Measurements from ENCODE around the gene CEBPA.

The CEBPA gene

GRCh38 chr19:33286899-33287298, 15.4 kb downstream of the CEBPA start:
- DNase-seq = peak in 1 of 2 donors; percentile 39

DNA sequence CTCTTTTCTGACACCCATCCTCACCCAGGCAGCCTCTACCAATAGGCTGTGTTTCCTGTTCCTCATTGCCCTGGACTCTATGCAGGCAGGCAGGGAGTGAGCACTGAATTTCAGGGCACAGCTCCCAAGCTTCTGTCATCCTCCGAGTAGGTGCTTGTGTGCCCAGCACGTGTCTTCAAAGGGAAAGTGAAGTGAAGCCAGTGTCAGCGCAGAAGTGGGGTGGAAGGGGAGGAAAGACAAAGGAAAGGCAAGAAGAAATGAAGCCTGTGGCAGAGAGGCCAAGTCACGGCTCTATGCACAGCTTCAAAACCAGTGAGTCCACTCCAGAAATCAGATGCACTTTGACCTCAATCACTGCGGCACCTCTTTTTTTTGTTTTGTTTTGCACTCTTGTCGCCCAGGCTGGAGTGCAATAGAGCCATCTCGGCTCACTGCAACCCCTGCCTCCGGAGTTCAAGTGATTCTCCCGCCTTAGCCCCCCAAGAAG, 16.9 kb downstream of the CEBPA start:
- no peak for DNase-seq

GRCh38 chr19:33284756-33285155, 17.6 kb downstream of the CEBPA start:
- no peak for DNase-seq

DNA sequence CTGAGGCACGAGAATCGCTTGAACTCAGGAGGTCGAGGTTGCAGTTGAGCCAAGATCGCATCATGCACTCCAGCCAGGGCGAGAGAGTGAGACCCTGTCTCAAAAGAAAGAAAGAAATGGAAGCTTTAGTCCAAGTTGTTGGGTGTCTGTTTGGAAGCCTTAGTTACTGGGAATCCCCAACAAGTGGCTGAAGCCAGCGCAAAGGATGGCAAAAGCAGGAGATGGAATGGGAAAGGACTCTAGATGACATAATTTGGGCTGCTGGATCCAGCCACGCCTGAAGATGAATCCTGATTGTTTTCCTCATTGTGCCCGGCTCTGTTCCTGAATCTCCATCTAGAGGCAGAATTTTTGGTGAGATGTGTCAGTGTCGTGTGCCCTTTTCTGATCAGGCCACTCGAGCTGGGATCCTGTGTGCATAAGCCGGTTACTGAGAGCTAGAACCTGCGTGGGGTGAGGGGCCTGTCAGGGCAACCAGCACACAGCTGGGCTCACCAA, 18.1 kb downstream of the CEBPA start:
- no peak for DNase-seq

DNA sequence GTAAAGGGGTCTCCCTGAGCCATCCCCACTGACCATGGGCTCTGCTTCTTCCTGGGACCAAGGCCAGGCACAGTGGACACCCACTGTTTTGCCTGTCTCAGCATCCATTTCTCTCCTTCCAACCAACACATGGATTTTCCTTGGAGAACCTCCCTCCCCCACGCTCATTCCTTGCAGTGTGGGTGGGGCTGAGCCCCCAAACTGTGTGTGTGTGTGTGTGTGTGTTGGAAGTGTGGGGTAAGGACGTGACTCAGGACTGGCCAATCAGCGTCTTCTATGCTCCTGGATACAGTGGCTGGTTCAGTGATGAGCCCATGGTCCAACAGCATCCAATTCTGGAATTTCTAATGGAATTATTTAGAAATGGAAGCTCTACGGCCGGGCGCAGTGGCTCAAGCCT, 18.7 kb downstream of the CEBPA start:
- no peak for DNase-seq

- DNase-seq = no peak
Observed at GRCh38 chr19:33282036-33282671, 20.2 kb downstream of the CEBPA start.

GRCh38 chr19:33281296-33281926, 20.9 kb downstream of the CEBPA start:
- DNase-seq = no peak

DNA sequence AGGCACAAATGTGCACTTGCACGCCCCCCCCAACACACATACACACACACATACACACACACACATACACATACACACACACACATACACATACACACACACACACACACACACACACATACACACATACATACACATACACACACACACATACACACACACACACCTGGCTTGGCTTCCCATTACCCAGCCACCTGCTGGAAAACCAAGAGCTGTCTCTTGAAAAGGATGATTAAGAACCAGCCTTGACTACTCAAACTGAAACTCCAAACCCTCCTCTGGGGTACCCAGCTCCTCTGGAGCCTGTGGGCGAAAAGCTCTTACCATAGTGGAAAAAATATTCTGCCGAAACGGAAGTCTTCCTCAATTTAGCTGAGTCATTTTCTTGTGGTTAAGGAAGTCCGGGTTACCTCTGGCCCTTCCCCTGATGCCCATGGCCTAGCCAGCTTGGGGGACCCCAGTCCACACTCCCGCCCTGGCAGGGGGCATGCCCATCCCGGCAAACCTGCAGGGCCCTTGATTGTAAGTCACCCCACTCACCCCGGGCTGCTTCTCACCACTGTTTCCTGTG, 21.9 kb downstream of the CEBPA start:
- no peak for DNase-seq

GRCh38 chr19:33279430-33280350, 22.6 kb downstream of the CEBPA start:
- DNase-seq = no peak

DNA sequence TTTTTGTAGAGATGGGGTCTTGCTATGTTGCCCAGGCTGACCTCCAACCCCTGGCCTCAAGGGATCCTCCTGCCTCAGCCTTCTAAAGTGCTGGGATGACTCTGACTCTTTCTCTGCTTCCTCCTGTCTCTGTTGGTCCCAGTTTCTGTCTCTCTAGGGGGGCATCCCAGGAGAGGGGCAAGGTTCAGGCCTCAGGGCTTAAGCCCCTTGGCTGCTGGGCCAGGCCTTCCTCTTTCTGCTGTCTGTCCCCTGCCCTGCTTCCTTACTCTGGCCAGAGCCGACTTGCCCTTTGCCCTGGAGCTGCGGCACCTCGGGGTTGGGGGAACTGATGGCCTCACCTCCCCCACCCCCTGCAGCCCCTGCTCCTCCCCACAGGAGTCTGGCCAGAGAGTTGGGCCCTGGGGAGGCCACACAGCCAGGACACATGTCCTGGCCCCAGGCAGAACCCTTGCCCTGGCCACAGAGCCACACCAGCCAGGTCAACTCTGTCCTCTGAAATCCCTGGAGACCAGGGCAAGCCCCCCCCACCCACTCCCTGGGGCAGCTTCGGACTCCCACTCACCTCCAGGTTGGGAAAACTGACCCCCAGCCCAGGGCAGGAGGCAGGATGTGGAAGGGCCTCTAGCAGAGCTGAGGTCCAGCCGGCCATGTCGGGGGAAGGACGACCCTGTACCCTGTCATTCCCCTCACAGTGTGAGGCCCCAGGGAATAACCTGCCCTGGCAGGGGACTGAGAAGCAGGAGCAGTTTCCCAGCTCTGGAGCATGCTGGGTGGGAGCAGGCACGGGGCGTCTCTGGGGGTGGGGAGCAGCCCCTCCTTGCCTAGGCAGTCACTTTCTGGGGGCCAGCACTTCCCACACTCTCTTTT, 23.7 kb downstream of the CEBPA start:
- DNase-seq = no peak

- DNase-seq = no peak
Observed at GRCh38 chr19:33278023-33278402, 24.3 kb downstream of the CEBPA start.

GRCh38 chr19:33277434-33277833, 24.9 kb downstream of the CEBPA start:
- DNase-seq = no peak

DNA sequence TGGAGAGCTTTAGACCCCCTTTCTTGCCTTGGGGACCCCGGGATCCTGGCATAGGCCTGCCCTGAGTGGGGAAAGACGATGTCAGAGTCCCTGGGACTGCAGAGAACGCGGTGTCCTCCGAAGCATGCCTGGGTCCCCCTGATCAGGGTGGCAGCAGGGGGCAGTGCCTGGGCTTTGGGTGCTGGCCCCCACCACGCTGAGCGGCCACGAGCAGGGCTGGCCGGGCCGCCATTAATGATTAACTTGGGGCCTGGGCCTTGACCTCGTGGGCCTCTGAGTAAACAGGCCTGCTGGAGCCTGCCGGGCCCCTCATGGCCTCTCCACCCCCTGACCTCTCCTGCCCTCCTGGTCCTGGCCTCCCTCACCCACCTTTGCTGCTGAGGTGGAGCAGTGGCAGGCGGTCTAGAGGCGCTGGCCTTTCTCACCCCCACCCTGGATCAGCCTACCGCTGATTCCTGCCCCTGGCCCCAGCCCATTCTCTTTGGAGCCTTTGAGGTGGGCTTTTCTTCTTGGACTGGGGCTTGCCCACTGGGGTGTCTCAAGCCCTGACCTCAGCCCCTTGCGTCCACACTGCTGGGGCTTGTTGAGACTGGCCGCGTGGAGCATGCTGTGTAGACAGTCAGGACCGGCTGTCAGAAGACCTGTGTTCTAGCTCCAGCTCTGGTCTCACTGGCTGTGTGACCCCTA, 26.3 kb downstream of the CEBPA start:
- no peak for DNase-seq

DNA sequence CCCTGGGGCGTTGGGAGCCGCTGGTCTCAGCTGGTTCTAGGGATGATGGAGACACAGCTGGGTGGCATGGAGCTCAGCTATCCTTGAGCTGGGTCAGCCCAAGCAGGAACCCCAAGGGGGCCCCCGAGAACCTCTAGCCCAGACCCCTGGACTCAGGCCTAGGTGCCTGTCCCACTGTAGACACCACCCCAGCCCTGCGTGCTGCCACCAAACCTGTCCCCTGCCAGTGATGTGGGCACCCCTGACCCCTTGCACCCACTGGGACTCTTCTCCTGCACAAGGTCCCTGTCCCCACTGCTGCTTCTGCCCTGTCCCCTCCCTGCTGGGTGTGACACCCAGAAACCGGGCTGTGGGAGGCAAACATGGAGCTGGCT, 26.8 kb downstream of the CEBPA start:
- DNase-seq = no peak

DNA sequence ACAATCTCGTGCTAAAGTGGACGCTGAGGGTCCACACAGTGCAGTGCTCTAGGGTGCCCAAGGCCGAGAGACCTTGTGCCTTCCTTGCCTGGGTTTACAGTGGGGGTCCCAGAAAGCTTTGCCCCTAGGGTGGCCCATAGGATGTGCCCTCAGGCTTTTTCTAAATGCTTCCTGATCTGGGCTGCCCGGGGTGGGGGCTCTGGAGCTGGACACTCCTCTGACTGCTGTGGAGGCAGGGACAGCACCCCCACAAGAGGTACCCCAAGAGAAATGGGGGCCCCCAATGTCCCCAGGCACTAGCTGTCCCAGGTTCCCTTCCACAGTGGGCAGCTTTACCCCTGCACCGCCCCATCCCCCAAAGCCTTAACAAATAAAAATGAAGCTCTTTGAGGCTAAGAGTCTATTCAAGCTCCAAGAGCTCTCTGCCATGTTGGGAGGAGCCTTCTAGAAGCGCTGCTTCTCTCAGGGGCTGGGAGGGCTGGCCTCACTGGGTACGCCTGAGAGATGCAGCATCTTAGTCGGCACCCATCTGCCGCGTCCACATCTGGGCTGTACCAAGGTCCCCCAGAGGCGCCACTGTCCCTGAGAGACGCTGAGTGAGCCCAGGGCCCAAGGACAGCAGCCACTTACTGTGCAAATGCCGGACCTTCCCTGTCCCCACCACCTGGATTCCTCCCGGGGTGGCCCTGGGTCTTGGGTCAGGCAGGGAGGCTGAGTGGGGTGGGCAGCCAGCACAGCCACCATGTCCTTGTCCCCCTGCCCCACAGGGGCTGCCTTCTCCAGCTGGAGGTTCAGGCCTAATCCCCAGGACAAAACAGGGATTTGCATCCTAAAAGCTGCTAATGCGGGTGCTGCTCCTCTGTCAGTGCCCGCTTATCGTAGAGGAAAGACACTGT, 27.4 kb downstream of the CEBPA start:
- DNase-seq = no peak

DNA sequence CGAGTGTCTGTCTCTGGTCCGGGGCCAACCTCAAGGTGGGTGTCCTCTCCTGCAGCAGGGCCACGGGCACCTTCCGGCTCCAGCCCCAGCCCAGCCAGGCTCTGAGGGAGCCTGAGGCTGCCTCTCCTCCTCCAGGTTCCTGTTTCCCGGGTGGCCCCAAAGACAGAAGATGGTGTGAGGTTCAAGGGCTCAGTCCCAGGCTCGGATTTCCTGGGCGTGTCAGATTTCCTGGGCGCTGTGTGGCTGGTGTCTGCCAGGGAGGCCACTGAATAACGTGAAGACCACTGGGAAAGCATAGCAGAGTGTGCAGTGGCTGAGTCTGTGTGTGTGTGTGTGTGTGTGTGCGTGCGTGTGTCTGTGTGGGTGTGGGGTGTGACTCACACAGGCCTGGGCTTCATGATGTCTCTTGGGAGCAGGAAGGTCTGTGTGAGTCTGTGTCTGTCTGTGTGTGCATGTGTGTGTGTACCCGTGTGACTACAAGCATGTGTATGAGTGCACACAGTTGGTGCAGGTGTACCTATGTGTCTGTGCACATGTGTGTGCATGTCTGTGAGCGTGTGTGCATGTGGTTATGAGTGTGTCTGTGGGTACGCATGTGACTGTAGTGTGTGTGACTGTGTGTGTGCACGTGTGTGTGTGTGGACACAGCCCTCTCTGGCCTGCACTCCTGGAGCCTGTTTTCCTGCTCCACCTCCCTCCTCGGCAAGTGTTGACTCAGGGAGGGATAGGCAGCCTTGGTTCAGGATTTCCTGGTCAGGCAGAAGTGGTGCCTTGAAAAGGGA, 28.3 kb downstream of the CEBPA start:
- DNase-seq = peak; percentile 51 to 83

GRCh38 chr19:33273065-33273736, 29.1 kb downstream of the CEBPA start:
- no peak for DNase-seq

DNA sequence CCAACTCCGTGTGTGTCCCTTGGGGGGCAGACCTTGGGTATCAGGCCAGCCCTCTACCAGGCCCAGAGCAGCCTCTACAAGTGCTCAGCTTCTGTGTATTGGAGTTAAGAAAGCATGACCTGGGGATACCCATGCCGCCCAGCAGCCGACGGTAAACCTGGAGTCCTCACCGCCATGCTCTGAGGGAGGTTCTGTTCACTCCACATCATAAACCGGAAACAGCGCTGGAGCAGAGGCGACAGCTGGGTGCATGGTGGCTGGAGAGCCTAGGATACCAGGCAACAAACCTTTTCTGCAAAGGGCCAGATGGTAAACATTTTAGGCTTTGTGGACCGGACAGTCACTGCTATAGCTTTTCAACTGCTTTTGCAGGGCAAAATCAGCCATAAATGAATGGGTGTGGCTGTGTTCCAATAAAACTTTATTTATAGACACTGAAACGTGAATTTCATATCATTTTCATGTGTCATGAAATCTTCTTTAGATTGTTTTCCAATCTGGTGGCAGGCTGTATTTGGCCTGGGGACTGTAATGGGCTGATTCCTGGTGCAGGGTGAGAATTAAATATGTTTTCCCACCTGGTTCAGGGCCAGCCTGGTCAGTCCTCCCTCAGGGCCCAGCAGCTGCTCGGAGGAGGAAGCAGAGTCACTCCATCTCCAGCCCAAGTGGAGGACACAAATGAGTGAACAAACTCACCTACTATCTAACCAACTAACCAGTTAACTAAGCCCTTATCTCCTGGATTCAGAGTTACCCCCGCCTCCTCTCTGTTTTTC, 30.9 kb downstream of the CEBPA start:
- DNase-seq = no peak
